Skin of body (tissue), 2 donors: ENCODE data around the gene IQCK. TPM values are rescaled to one million over a fixed set of nuclear protein-coding genes. Genes with fewer than 3 reads are reported as not detected.

Experiments
- DNase-seq: peaks from one replicate; lab custom pipeline; 2025; lab: John Stamatoyannopoulos, UW
- total RNA-seq: library from RNA; depleted of rRNA; stranded (reverse); fragments of >200 nt; gene quantifications from one replicate; pipeline ENCODE4 v1.2.3, GENCODE V29; 2014

IQCK gene
- total RNA-seq, 1 donor from 2014 or later, result 11.4 TPM

DNA sequence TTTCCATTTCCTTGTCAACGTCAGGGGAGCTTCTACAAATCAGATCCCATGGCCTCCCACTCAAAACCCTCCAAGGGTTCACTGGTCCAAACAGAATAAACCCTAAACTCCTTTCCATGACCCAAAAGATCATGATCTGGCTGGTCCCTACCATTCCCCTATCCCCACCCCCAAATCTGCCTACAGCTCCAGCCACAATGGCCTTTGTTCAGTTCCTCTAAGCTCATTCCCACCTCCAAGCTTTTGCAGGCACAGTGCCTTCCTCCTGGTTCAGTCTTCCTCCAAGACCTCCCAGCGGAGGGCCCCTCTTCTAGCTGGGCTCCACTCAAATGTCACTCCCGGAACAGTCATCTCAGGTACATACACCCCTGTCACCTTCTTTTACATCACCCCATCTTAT is 164.6 kb downstream of the IQCK start:
- no peak for DNase-seq

DNA sequence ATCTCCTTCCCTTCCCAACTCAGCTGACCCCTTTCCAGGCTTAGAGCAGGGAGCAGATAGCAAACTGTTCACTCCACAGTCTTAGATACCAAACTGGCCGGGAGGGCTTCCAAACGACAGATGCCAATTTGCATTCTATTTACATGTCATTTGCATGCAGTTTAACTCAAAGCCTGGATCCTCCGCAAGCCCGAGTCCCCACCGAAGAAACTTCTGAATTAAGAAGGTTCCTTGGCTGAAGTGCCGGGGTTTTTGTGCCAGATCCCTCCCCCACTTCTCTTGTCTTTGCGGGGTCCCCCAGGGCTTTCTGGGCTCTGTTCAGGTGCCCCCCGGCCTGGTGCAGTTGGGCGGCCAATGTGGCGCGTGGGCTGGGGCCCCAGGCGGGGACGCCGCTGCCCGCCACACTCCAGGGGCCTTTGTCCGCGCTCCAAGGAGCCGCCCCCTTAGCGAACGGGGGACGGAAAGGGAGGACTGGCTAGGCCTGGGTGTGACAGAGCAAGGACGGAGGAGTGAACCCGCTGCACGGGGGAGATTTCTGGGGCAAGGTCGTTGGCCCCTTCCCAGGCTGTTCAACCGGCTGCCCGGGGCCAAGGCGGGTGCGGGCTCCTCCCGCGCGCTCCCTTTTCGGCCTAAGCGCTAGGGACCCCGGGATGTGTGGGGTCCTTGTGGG is 165.4 kb downstream of the IQCK start:
- peak; percentile 64 for DNase-seq

DNA sequence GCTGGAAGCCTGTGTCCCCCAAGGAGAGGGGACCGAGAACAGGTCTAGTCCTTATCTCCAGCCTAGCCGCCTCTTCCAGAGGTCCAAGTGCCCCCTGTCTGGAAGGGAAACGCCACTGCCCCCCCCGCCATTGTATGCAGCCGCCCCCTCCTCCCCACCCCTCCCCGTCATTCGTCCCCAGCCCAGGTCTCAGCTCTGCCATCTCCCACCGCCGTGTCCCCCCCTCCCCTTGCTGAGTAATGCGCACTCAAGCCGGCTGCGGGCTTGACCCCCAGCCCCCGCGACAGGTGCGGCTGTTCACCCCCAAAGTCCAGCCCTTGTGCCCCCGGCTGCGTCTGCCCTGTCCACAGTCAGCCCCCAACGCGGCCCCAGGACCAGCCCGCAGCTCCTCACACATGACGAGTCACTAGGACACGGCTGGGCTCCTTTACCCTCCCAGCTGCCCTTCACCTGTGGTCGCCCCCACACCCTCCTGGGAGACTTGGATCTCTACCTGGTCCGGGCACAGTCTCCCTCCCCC is 166.0 kb downstream of the IQCK start:
- DNase-seq, result no peak

DNA sequence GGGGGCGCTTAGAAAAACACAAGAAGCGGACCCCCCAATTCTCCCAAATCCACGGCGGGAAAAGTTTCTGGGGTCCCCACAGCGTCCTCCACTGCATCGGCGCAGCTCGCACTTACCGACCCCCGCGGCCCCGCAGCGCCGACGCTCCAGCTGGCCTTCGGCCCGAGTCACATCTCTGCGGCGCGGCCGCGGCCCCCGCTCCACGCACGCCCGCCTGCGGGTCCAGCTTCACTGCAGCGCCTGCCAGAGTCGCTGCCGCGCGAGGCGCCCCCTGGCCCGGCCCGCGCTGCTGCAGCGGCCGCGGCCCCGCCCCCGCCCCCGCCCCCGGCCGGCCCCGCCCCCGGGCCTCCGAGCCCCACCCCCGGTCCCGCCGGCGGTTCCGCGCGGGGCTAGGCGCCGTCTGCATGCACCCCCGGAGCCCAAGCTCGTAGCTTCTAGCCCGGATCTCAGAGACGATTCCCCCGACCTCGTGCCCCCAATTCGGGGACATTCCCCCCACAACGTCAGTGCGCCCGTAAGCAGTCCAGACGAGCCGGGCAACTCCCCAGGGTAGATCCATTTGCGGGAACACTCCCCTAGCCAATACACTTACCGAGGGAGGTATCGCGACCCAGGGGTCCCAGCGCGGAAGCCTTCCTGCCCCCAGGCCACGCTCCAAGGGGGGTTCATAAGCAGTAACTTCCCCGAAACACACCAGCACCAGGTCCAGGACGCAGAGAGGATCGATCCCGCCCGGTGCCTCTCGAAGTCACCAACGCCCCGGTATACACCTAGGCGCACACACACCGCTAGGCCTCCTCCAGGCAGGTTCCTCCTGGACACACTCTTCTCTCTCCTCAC is 166.8 kb downstream of the IQCK start, which contains the start of gene GPRC5B:
Gene GPRC5B (minus strand): TSS at position 238 of the 840 bp plus-strand sequence. CDS start 12,003 bp downstream, outside the sequence.
- DNase-seq, result peak; percentile 39

DNA sequence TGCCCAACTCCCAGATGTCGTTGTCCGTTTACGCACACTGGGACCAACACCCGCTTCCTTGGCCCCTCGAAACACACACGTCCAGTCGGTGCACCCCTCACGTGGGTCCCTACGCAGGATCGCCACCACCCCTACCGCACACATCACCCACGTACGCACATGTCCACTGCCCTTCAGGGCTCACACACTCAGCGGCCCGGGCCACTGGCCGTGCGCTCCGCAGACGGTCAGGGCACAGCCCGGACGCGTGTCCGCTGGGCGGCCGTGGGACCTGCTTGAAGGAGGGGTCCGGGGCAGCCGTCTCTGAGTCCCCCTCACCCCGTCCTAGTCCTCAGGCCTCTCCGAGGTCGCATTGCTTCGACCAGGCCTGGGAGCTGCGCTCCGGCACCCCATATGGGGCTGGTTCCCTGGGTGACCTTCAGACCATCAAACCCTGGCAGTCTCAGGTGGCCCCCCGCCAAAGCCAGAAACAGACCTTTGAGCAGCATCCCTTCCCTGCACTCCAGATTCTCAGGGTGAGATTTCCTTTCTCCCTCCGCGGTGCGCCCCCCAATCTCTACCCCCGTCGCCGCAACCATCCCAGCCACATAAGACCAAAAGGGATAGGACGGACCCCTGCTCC is 167.5 kb downstream of the IQCK start:
- no peak for DNase-seq

DNA sequence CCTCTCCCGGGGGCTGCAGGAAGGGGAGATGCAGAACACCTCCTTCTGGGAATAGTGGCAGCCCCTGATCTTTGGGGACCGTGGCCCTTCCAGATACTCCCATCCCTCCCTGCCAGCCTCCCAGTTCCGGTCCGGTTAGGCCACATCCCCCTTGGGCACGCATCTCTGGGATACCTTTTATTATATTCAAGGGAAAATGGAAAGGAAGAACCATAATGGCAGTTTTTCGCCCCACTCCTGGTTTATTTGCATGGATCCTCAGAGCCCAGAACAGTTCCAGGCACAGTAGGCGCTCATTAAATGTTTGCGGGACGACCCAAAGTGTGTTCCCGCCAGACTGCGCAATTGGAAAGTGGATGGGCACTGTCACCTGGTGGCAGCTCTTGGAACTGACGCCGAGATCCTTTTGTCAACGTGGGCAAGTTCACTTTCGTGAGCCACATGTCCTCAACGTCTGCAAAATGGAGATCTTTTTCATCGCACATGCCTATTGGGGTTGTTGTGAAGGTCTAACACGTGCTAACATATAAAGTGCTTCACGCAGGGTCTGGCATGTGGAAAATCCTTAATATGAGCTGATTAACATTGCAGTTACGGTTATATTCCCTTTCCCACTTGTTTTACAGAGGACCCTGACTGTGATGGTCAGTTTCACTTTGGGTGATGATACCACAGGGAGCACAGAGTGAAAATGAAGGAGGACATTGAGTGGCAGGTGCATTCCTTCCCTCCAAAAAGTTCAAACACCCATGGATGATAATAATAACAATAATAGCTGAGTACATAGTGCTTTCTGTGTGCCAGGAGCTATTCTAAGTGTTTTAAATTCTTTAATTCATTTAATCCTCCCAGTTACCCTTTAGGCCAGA is 168.2 kb downstream of the IQCK start:
- peak; percentile 86 for DNase-seq

DNA sequence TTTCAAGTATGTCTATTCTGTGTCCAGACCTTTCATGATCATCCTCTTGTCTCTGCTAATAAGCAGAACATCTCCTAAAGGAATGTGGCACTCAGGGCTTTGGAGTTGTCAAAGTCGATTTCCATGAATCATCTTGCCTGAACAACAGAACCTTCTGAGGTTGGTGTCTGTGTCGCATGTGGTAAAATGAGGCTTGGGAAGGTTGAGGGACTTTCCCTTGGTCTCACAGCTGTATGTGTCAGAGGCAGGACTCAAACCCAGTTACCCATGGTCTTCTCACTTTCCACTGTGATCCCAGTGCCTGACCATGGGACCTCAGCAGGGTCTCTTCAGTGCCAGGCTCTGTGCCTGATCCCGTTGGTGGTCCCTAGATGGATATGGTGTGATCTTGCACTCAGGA is 170.8 kb downstream of the IQCK start:
- DNase-seq, result no peak

DNA sequence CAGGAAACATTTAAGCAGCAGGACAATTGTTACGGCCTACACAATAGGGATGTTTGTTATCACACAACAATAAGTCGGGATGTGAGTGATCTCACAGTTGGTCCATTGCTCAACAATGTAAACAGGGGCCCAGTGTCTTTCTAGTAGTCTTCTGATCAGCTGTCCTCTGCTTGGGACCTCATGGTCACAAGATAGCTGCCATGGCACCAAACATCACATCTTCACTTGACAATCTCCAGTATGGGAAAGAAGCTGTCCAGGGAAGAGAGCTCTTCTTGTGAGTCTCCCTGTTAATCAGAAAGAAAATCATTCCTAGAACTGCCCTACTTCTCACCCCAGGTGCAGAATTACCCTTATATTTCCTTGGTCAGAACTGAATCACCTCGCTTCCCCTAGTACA is 172.8 kb downstream of the IQCK start:
- DNase-seq, result no peak

DNA sequence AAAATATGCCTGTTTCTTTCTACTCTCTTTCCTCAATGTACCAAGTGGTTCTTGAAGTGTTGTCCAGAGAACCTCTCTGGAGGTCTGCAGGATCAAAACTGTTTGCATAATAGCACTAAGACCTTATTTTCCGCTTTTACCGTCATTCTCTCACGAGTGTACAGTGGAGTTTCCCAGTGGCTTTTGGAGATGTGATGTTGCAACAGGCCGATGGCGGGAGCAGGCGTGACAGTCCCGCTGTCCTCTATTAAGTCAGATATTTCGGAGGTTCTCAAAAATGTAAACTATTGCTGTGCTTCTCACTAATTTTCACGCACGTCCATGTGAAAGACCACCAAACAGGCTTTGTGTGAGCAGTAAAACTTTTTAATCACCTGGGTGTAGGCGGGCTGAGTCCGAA is 174.8 kb downstream of the IQCK start:
- DNase-seq, result no peak

DNA sequence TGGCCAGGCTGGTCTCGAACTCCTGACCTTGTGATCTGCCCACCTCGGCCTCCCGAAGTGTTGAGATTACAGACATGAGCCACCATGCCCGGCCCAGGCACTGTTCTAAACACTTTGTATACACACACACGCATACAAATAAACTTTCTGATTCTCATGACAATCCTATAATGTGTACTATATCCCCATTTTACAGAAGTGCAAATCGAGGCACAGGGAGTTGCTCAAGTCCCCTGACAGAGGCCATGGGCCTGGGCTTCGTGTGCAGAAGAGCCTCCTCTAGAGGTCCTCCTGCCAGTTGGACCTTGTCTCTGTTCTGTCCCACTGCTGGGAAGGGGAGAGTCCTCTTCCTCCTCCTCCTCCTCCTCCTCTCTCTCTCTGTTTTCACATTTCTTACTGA is 176.5 kb downstream of the IQCK start:
- DNase-seq, result no peak

DNA sequence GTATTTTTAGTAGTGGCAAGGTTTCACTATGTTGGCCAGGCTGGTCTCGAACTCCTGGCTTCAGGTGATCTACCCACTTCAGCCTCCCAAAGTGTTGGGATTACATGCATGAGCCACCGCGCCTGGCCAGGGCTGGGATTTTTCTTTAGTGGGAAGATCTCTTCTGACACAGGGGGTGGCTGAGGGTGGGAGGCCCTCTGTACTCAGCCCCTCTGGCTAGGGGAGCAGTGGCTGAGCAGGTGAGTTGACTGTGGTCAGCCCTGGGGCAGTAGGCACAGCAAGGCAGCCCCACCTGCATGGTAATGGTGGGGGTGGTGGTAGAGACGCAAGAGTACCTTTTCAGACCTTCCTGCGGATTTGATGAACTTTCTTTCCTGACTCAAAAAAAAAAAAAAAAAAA is 178.9 kb downstream of the IQCK start:
- DNase-seq, result no peak

DNA sequence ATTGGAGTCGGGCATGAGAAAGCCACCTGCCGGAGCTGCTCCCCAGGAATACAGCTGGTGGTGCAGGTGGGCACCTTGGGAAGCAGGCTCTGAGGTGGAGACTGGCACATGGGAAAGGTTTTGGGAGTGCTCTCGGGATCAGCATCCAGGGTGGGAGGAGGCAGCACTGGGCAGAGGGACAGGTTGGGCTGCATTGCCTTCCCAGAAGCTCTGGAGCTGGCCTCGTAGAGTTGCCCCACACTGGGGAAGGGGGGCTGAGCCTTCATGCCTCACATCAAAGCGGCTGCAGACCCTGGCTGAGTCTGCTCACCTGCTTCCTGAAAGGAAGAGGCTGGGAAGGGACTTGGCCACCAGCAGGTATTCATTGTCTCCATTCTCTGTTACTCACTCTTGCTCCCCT is 180.1 kb downstream of the IQCK start:
- no peak for DNase-seq

DNA sequence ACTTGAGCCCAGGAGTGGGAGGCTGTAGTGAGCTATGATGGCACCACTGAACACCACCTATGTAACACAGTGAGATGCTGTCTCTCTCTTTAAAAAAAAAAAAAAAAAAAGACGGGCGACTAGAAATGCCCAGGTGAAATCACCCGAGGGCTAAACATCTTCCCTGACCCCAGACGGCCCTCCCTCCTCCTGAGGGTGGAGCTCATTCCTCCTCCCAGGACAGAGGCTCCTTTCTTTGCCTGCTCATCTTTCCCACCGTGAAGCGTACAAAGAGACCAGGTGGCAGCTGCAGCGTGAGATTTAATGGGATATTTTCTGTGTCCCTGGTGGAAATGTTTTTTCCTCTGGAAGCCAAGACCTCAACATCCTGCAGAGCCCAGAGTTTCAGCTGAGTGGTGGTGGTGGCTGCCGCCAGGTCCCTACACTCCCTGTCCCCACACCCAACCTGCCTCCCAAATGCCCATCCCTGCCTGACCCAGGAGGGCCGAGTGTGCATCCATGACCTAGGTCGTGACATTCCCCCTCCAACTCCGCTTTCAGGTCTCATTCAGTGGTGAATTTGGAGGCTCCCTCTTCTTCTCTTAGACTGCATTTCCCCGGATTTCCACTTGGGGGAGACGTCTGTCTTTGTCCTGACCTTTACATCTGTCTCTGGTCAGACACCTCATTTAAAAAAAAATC is 181.0 kb downstream of the IQCK start:
- no peak for DNase-seq

DNA sequence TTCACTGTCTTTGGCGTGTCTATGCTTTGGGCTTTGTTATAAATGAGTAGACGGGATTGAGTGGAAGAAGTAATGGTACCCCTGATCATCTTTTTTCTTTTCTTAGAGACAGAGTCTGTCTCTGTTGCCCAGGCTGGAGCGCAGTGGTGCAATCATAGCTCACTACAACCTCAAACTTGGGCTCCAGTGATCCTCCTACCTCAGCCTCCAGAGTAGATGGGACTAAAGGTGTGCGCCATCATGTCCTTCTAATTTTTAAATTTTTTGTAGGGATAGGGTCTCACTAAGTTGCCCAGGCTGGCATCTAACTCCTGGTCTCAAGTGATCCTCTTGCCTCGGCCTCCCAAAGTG is 181.5 kb downstream of the IQCK start:
- DNase-seq, result no peak

DNA sequence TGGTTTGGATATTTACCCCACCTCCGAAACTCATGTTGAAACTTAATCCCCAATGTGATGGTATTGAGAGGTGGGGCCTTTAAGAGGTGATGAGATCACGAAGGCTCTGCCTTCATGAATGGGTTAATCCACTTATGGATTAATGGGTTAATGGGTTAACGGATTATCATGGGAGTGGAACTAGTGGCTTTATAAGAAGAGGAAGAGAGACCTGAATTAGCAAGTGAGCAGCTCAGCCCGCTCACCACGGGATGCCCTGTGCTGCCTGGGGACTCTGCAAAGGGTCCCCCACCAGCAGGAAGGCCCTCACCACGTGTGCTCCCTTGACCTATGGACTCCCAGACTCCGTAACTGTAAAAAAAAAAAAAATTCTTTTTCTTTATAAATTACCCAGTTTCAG is 183.1 kb downstream of the IQCK start:
- no peak for DNase-seq

DNA sequence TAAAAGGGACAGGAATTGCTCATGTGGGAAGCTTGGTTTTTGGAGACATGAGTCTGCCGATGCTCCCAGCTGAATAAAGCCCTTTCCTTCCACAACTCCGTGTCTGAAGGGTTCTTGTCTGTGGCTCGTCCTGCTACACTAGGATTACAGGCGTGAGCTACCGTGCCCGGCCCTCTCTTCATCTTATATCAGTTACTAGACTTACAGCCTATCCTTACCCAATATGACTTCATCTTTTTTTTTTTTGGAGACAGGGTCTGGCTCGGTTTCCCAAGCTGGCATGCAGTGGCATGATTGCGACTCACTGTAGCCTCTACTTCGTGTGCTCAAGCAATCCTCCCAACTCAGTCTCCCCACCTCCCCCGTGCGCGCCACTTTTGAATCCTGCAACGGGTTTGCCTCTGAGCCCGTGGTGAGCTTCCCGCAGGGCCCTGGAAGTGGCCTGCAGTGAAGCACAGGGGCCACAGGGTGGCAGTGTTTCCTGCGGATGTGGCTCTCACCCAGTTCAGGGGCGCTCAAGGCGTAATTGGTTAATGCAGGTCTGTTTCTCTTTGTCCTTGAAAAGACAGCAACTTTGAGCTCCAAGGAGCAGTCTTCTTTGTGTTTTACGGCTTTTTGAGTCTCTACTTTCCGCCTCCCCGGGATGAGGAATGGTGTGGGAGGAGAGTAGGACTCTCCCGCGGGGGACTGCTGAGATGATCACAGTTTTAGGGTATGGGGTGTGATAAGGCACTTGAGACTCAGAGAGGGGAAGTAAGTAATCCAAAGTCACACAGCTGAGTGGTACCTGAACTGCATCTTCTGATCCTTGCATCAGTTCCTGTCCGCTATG is 189.3 kb downstream of the IQCK start:
- peak; percentile 35 for DNase-seq
